ENCODE data around the gene SLC24A4. TPM values are rescaled to one million over a fixed set of nuclear protein-coding genes. Genes with fewer than 3 reads are reported as not detected.

The SLC24A4 gene
- total RNA-seq, 3 donors from 2014 or later (not counting 1 experiment from before 2014, with no cell fraction given) = 1.1 to 3.2 (median 2.1) TPM

DNA sequence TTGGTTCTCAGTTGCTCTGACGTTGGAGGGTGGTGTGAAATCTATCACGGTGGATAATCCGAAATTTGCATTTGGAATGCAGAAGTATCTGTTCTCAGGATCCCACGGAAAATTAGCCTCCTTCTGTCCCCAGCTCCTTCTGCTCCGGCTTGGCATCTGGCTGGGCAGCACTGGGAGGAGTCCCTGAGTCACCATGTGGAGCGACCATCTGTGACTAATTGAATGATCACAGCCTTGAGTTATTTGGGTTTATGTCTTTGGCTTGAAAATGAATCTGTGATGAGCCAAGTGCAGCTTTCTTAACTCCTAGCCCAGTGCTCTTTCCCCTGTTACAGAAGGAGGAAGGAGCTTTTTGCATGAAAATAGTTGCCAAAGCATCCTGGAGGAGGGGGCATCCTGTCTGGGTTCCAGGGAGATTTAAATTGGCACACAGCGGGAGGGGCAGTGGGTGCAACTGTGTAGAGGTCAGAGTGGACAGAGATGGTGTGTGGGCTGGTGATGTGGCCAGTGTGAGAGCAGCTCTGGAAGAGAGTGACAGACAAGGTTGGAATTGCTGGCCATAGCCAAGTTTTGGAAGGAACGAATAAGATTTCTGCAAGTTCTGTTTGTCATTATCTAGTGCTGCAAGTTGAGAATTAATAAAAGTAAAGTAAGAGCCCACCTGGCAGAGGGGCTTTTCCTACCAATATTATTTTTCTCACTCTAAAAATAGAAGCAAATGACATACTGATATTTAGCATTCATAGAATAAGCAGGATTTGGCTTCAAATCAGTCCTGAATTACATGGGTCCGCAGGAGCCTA, 74.4 kb downstream of the SLC24A4 start:
- H3K4me1 Mint-ChIP-seq = no peaks in the 10 kb centered on the region
- H3K27ac ChIP-seq (ENCODE audit: low read length) = no peak overlapping the region
- no peaks in the 10 kb centered on the region for H3K36me3 Mint-ChIP-seq
- H3K9me3 Mint-ChIP-seq = no peaks in the 10 kb centered on the region
- H3K9me3 ChIP-seq (ENCODE audit: control insufficient read depth, insufficient read depth, low read length) = no peaks in the 10 kb centered on the region
- H3K27ac Mint-ChIP-seq = no peak overlapping the region
- H3K27me3 ChIP-seq (ENCODE audit: control insufficient read depth, insufficient read depth, low read length) = no peaks in the 10 kb centered on the region
- H3K4me1 ChIP-seq (ENCODE audit: control insufficient read depth, insufficient read depth, low read length) = peaks cover 4% of the 10 kb centered on the region
- H3K27me3 Mint-ChIP-seq (ENCODE audit: low read depth in 2 of 2) = peaks cover 7 to 19% of the 10 kb centered on the region in 2 donors
- H3K4me3 ChIP-seq (ENCODE audit: low read length) = no peak overlapping the region
- H3K4me3 Mint-ChIP-seq = no peak overlapping the region
- ATAC-seq (no peak), DNase-seq (no peak)
- no peak for TF ChIP-seq CTCF (IDR thresholded peaks at IDR 0.05)
- no peaks in the 10 kb centered on the region for H3K36me3 ChIP-seq (ENCODE audit: control insufficient read depth, insufficient read depth, low read length)
- WGBS (ENCODE audit: insufficient coverage) = 74% methylated on average over 9 of the region's 9 CpGs
- intact Hi-C loops (cut with micrococcal nuclease) = no loop called here

GRCh38 chr14:92397953-92398564, 75.1 kb downstream of the SLC24A4 start:
- Histone ChIP-seq H3K27ac (ENCODE audit: low read length) (no peak overlapping the region), H3K4me1 (ENCODE audit: control insufficient read depth, insufficient read depth, low read length) (peaks cover 4% of the 10 kb centered on the region)
- WGBS (ENCODE audit: insufficient coverage) = 83% methylated on average over 9 of the region's 9 CpGs

DNA sequence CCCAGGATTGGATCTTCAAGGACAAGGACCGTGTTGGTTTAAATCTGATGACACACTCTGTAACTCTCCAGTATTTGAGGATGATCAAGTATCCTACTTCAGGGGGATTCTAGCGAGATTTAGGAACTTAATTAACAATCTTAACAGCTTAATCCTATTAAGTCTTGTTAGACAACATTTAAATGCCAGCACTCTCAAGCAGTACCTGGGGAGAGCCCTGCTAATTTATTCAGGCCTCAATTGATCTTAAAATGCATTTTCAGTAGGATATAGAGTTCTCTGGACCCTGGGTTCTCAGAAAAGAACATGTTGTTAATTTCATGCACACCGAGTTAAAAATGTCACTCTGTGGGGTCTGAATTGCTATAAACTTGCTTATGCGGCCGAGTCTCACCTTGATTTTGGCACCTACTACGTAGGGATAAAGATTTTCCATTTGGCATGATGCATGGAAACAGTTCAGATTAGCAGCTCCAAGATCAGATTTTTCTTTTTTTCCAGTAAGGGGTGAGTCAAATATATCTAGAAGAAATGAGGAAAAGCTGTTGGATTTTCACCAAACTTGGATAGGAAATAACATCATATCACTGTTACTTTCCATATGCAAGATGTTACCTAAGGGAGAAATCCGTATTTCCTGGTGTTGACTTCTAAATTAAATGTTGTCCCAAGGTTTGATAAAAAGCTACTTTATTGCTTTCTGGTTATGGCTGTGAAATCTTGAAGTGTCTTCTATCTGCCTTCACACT, 76.1 kb downstream of the SLC24A4 start:
- no peaks in the 10 kb centered on the region for H3K36me3 ChIP-seq (ENCODE audit: control insufficient read depth, insufficient read depth, low read length)

More at GRCh38 chr14:92397953-92398564, 75.1 kb downstream of the SLC24A4 start:
- Mint-ChIP-seq H3K27me3 (ENCODE audit: low read depth in 2 of 2) (peaks cover 7 to 19% of the 10 kb centered on the region in 2 donors), H3K9me3 (no peaks in the 10 kb centered on the region), H3K27ac (no peak overlapping the region), H3K4me3 (no peak overlapping the region), H3K4me1 (no peaks in the 10 kb centered on the region), H3K36me3 (no peaks in the 10 kb centered on the region)
- Histone ChIP-seq H3K9me3 (ENCODE audit: control insufficient read depth, insufficient read depth, low read length) (no peaks in the 10 kb centered on the region), H3K27me3 (ENCODE audit: control insufficient read depth, insufficient read depth, low read length) (no peaks in the 10 kb centered on the region), H3K4me3 (ENCODE audit: low read length) (no peak overlapping the region), H3K36me3 (ENCODE audit: control insufficient read depth, insufficient read depth, low read length) (no peaks in the 10 kb centered on the region)
- no peak for TF ChIP-seq CTCF (IDR thresholded peaks at IDR 0.05)
- intact Hi-C loops (cut with micrococcal nuclease) = no loop called here
- ATAC-seq = no peak
- no peak for DNase-seq

More for the DNA sequence above, 76.1 kb downstream of the SLC24A4 start:
- no peak for ATAC-seq
- DNase-seq = no peak
- Histone ChIP-seq H3K27ac (ENCODE audit: low read length) (no peak overlapping the region), H3K9me3 (ENCODE audit: control insufficient read depth, insufficient read depth, low read length) (no peaks in the 10 kb centered on the region), H3K27me3 (ENCODE audit: control insufficient read depth, insufficient read depth, low read length) (no peaks in the 10 kb centered on the region), H3K4me1 (ENCODE audit: control insufficient read depth, insufficient read depth, low read length) (peaks cover 4% of the 10 kb centered on the region), H3K4me3 (ENCODE audit: low read length) (no peak overlapping the region)
- H3K27ac Mint-ChIP-seq = no peak overlapping the region
- H3K9me3 Mint-ChIP-seq = no peaks in the 10 kb centered on the region
- no peaks in the 10 kb centered on the region for H3K36me3 Mint-ChIP-seq
- intact Hi-C loops (cut with micrococcal nuclease) = no loop called here
- no peak overlapping the region for H3K4me3 Mint-ChIP-seq
- no peaks in the 10 kb centered on the region for H3K4me1 Mint-ChIP-seq
- no peak for TF ChIP-seq CTCF (IDR thresholded peaks at IDR 0.05)
- H3K27me3 Mint-ChIP-seq (ENCODE audit: low read depth in 2 of 2) = peaks cover 7 to 19% of the 10 kb centered on the region in 2 donors
- 90% methylated on average over 7 of the region's 7 CpGs for WGBS (ENCODE audit: insufficient coverage)
